K562 (cell line): ENCODE data around the gene ESAM. TPM values are rescaled to one million over a fixed set of nuclear protein-coding genes. Genes with fewer than 3 reads are reported as not detected.

Source experiments
- ATAC-seq: fragments of 200-7000 bp; cut with Tn5 transposase; 3 replicates; pipeline ENCODE4 v1.9.1; 2020; ENCODE audit warnings: moderate library complexity
- BruUV-seq: library from RNA; stranded (reverse); fragments of 400-500 nt; replicated peaks from 2 replicates; lab custom pipeline; 2021; lab: Mats Ljungman, UMichigan
- CTCF ChIA-PET: fragments of 300-600 bp; formaldehyde crosslinking; extraction: SDS; loops from one replicate; lab custom pipeline; 2021; ENCODE audit warnings: low intra/inter-chr PET ratio; lab: Yijun Ruan, JAX
- POLR2A ChIA-PET: fragments of 300-600, 350-650 bp; sonication (Branson Sonifier 250); formaldehyde crosslinking; extraction: SDS; loops from one replicate; lab custom pipeline; 2021; ENCODE audit warnings: antibody characterized with exemption, inconsistent platforms; lab: Yijun Ruan, JAX
- DNase-seq, 4 experiments: peaks; one replicate each; pipeline versions ENCODE4 v3.0.0 to v3.0.0-alpha.2; 2011 to 2018; ENCODE audit warnings: low spot score in 3 of 4, mixed read lengths in 3 of 4; ENCODE audit errors: extremely low read depth in 1 of 4
- FAIRE-seq: peaks from 2 replicates; lab custom pipeline; 2011; peaks lifted over from hg19 to GRCh38; lab: Jason Lieb, UNC
- H2AFZ ChIP-seq: 2 replicates; pipeline ENCODE4 v1.6.0; 2011; ENCODE audit warnings: low read depth, low read length, control low read depth, inconsistent platforms
- H3K27ac ChIP-seq: fragments of 200-600 bp; 3 replicates; pipeline ENCODE4 v1.8.0; 2011; ENCODE audit warnings: low read depth, mild to moderate bottlenecking, control low read depth, inconsistent platforms, low read length, moderate library complexity, mixed read lengths; ENCODE audit errors: extremely low read depth
- H3K27me3 ChIP-seq, 2 experiments: fragments of 300-600 bp in 1 of 2; 2 replicates in 1 of 2; 3 replicates in 1 of 2; pipeline versions ENCODE4 v1.6.0 to v1.8.0; 2011; ENCODE audit warnings: inconsistent platforms in 2 of 2, low read length in 2 of 2, mild to moderate bottlenecking in 1 of 2, mixed read lengths in 1 of 2, moderate library complexity in 1 of 2; ENCODE audit not compliant: control insufficient read depth in 2 of 2, insufficient read depth in 2 of 2
- H3K36me3 ChIP-seq: fragments of 300-600 bp; 3 replicates; pipeline ENCODE4 v1.8.0; 2011; ENCODE audit warnings: mild to moderate bottlenecking, low read length, inconsistent platforms; ENCODE audit not compliant: control insufficient read depth, insufficient read depth
- H3K4me1 ChIP-seq, 2 experiments: fragments of 200-600 bp in 1 of 2; replicated peaks in 1 of 2; 2 replicates in 1 of 2; 3 replicates in 1 of 2; pipeline versions ENCODE4 v1.5.1 to v1.8.0; 2011; ENCODE audit warnings: inconsistent platforms in 2 of 2, low read length in 2 of 2, mild to moderate bottlenecking in 1 of 2, mixed read lengths in 1 of 2, moderate library complexity in 1 of 2; ENCODE audit not compliant: control insufficient read depth in 2 of 2, insufficient read depth in 2 of 2
- H3K4me2 ChIP-seq: 2 replicates; pipeline ENCODE4 v1.6.1; 2011; ENCODE audit warnings: low read length, control low read depth, inconsistent platforms, mixed read lengths; ENCODE audit not compliant: insufficient read depth
- H3K4me3 ChIP-seq: fragments of 200-600 bp; sonication (generic), shearing (Covaris generic); 2 replicates; pipeline ENCODE4 v1.5.1; 2016; ENCODE audit warnings: control low read depth, inconsistent platforms
- H3K79me2 ChIP-seq: fragments of 200-600 bp; 3 replicates; pipeline ENCODE4 v1.8.0; 2011; ENCODE audit warnings: low read length, inconsistent platforms; ENCODE audit not compliant: control insufficient read depth, insufficient read depth
- H3K9ac ChIP-seq, 2 experiments: 2 replicates each; pipeline versions ENCODE4 v1.6.0 to v1.6.1; 2011; ENCODE audit warnings: low read depth in 2 of 2, low read length in 2 of 2, control low read depth in 1 of 2, inconsistent platforms in 1 of 2, mild to moderate bottlenecking in 1 of 2, mixed read lengths in 1 of 2; ENCODE audit not compliant: insufficient read depth in 1 of 2
- H3K9me1 ChIP-seq: one replicate; pipeline ENCODE4 v1.6.0; 2011; ENCODE audit warnings: inconsistent platforms, mild to moderate bottlenecking, low read length, moderate library complexity; ENCODE audit not compliant: control insufficient read depth, insufficient read depth
- H3K9me3 ChIP-seq: replicated peaks from 2 replicates; pipeline ENCODE4 v1.5.1; 2011; ENCODE audit warnings: low read depth, low read length, inconsistent platforms; ENCODE audit not compliant: control insufficient read depth, insufficient read depth
- H4K20me1 ChIP-seq: replicated peaks from 2 replicates; pipeline ENCODE4 v1.6.1; 2011; ENCODE audit warnings: low read length, inconsistent platforms, mixed read lengths; ENCODE audit not compliant: control insufficient read depth, insufficient read depth
- BHLHE40 ChIP-seq: IDR thresholded peaks from 2 replicates; pipeline ENCODE4 v1.6.1; 2011; ENCODE audit warnings: low read length, improper control_type of control experiment
- CEBPB ChIP-seq: fragments of 450-650 bp; IDR thresholded peaks from 2 replicates; pipeline ENCODE4 v1.6.1; 2016; ENCODE audit warnings: missing genetic modification characterization, missing compliant biosample characterization
- EGR1 ChIP-seq: fragments of 450-650 bp; conservative IDR thresholded peaks from 2 replicates; pipeline ENCODE4 v1.6.1; 2017; ENCODE audit warnings: mild to moderate bottlenecking
- HEY1 ChIP-seq: fragments of 250-450 bp; sonication (Bioruptor Pico); IDR thresholded peaks from 2 replicates; pipeline ENCODE4 v1.5.0; 2020; ENCODE audit warnings: mild to moderate bottlenecking, moderate library complexity, borderline replicate concordance
- RFX1 ChIP-seq: fragments of 450-650 bp; IDR thresholded peaks from 2 replicates; pipeline ENCODE4 v1.6.1; 2016; ENCODE audit warnings: mild to moderate bottlenecking, moderate library complexity
- SRSF3 ChIP-seq: fragments of 200-400 bp; formaldehyde crosslinking; IDR thresholded peaks from 2 replicates; pipeline ENCODE4 v1.6.1; 2016; ENCODE audit warnings: mild to moderate bottlenecking, low read length, moderate library complexity; ENCODE audit not compliant: insufficient read depth
- STAT5B ChIP-seq: fragments of 250-450 bp; sonication (Bioruptor Pico); IDR thresholded peaks from 2 replicates; pipeline ENCODE4 v1.8.0; 2021; ENCODE audit warnings: mild to moderate bottlenecking, inconsistent platforms
- ZNF79 ChIP-seq: fragments of 250-450 bp; sonication (Bioruptor Pico); IDR thresholded peaks from 2 replicates; pipeline ENCODE4 v1.4.0; 2020; ENCODE audit warnings: low read depth, mild to moderate bottlenecking, moderate library complexity
- WGBS: fragments of 100-300 bp; shearing (Covaris generic); methylation state at CpG from one replicate; pipeline ENCODE4 v1.1.6; 2016; ENCODE audit warnings: low coverage, mixed read lengths; ENCODE audit not compliant: insufficient coverage; ENCODE audit errors: missing lambda C conversion rate; 5-methylcytosine and 5-hydroxymethylcytosine counted together
- in situ Hi-C: fragments of 300-500 bp; cut with MboI; formaldehyde crosslinking; loops from 4 replicates; pipeline ENCODE4 v1.15.0; 2018; ENCODE audit warnings: inconsistent platforms, mixed read lengths
- intact Hi-C: fragments of 100-400 bp; cut with micrococcal nuclease; formaldehyde crosslinking; loops from 2 replicates; pipeline ENCODE4 v1.14.2; 2022
- polyA plus RNA-seq, 8 experiments: library from polyadenylated mRNA; depleted of rRNA in 4 of 8; stranded (reverse) in 5 of 8; unstranded in 3 of 8; fragments of >200 nt; fragmentation: Nextera tagmentation in 2 of 8; fragmentation: Illumina TruSeq in 1 of 8; extraction: Ambion mirVana in 2 of 8; extraction: Trizol in 1 of 8; gene quantifications; 2 replicates each; pipeline versions ENCODE4 v1.2.1 to v1.2.3, GENCODE V29; 2011 to 2014; ENCODE audit warnings: inconsistent platforms in 1 of 8, missing spikeins in 1 of 8
- total RNA-seq, 7 experiments: library from RNA; depleted of rRNA in 6 of 7; stranded (reverse); fragments of >200 nt in 6 of 7; fragmentation: Illumina TruSeq in 2 of 7; extraction: Trizol in 2 of 7; gene quantifications; 2 replicates each; pipeline versions ENCODE4 v1.2.1 to v1.2.3, GENCODE V29; 2011 to 2021; ENCODE audit warnings: low replicate concordance in 1 of 7

ESAM gene
- total and polyA plus RNA-seq, 9 of the 15 experiments (the other 6 are each of a cell fraction or from before 2014, with no cell fraction given), result 0.06 to 1.5 (median 0.22) TPM

DNA sequence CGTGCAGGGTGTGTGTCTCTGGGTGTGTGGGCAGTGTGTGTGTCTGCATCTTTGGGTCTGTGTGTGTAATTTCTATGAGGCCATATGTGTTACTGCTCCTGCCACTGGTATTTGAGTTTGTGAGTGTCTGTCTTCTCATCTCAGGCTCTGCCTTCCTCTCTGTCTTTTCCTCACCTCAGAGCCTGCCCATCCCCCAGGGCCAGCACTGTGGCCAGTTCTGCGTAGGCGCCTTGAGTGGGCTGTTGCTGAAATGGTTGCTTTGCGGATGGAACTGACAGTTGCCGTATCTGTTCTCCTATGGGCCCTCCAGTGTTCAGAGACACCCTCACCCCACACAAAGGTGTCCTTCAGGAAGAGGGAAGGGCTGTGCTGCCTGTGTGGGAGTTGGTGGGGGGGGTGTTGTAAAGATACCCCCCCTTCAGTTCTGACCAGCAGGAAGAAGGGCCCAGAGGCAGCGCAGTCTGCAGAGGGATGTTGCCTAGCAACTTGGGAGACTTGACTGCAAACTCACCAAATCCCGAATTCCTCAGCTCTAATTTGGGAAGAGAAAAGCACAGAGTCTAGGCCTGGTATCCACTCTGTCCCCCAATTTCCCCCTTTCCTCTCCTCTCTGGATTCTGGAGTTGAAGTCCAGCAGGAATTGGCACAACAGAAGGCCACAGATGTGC, 24.3 kb downstream of the ESAM start:
- ChIA-PET CTCF (no interaction called here), POLR2A (no interaction called here)
- FAIRE-seq (no peak), ATAC-seq (no peak), DNase-seq (peak in 1 of 4 experiments; percentile 46)
- Histone ChIP-seq H2AFZ (no peak overlapping the region), H3K4me2 (no peak overlapping the region; the same call in 1 of the 2 replicates), H3K79me2 (no peaks in the 10 kb centered on the region), H3K27me3 (peaks cover 11 to 39% of the 10 kb centered on the region in 2 experiments; a peak in 4 of 5 replicates), H3K36me3 (no peaks in the 10 kb centered on the region), H3K4me1 (peaks cover 14 to 17% of the 10 kb centered on the region in 2 experiments; a peak in 4 of 5 replicates), H4K20me1 (0 out of 2 replicates have a peak, but pooled peaks cover 8% of the 10 kb centered on the region), H3K9me3 (no peaks in the 10 kb centered on the region), H3K4me3 (no peak overlapping the region), H3K9ac (no peak overlapping the region), H3K9me1 (no peaks in the 10 kb centered on the region), H3K27ac (no peak overlapping the region)
- TF ChIP-seq HEY1 (no peak), EGR1 (peak; percentile 88), RFX1 (peak; percentile 76), SRSF3 (no peak), STAT5B (CRISPR knock-in tag) (no peak)
- intact Hi-C loops (no loop called here), in situ Hi-C loops (no loop called here)
- no TSS peak for BruUV-seq
- 2% methylated on average over 7 of the region's 7 CpGs for WGBS

DNA sequence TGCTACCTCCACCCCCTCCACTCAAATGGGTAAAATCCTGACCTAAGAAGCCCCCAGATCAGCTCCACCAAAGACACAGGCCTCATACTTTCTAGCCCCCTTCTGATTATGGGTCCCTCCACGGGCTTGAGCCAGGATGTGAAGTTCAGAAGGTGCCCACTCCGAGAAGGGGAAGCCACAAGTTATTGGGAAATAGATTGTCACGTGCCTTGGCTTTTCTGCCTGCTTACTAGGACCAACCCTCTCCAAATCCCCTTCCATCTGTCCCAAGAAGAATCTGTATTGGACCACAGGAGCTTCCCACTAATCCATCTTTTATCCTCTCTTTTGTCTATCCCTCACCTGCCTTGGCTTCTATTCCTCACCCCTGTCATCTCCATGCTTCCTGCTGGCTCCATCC, 25.4 kb downstream of the ESAM start:
- FAIRE-seq (no peak), ATAC-seq (no peak), DNase-seq (no peak)
- intact Hi-C loops (no loop called here), in situ Hi-C loops (no loop called here)
- no peak overlapping the region for H3K9ac ChIP-seq
- H3K4me1 ChIP-seq, result peaks cover 13 to 17% of the 10 kb centered on the region in 2 experiments; a peak in 4 of 5 replicates
- no peak for TF ChIP-seq ZNF79 (CRISPR knock-in tag)
- 0 out of 2 replicates have a peak, but pooled peaks have one; percentile 18 for TF ChIP-seq CEBPB (tag)
- TF ChIP-seq BHLHE40, result peak; percentile 21; the same call in 1 of the 2 replicates
- WGBS, result 0% methylated on average over 3 of the region's 3 CpGs
- peaks cover 10 to 38% of the 10 kb centered on the region in 2 experiments; a peak in 4 of 5 replicates for H3K27me3 ChIP-seq
- H4K20me1 ChIP-seq, result 0 out of 2 replicates have a peak, but pooled peaks cover 2% of the 10 kb centered on the region
- no peaks in the 10 kb centered on the region for H3K36me3 ChIP-seq
- no peak overlapping the region for H3K27ac ChIP-seq
- no peaks in the 10 kb centered on the region for H3K9me3 ChIP-seq
- H3K4me2 ChIP-seq, result no peak overlapping the region
- ChIA-PET POLR2A (interaction anchor here (0.6 kb wide), 1 partner anchor 13 kb away, joined by 4 read pairs; no protein-coding TSS in a partner anchor), CTCF (no interaction called here)
- no peaks in the 10 kb centered on the region for H3K9me1 ChIP-seq
- BruUV-seq, result no TSS peak
- H3K4me3 ChIP-seq, result no peak overlapping the region
- H2AFZ ChIP-seq, result no peak overlapping the region
- no peaks in the 10 kb centered on the region for H3K79me2 ChIP-seq
